GM19043 (cell line): ENCODE measurements around the gene CRYL1.

Source experiments
- ATAC-seq: cut with Tn5 transposase; IDR thresholded peaks from one replicate; pipeline ENCODE4 v1.9.1; 2021; ENCODE audit warnings: low read depth; ENCODE audit not compliant: unreplicated experiment

Gene CRYL1

DNA sequence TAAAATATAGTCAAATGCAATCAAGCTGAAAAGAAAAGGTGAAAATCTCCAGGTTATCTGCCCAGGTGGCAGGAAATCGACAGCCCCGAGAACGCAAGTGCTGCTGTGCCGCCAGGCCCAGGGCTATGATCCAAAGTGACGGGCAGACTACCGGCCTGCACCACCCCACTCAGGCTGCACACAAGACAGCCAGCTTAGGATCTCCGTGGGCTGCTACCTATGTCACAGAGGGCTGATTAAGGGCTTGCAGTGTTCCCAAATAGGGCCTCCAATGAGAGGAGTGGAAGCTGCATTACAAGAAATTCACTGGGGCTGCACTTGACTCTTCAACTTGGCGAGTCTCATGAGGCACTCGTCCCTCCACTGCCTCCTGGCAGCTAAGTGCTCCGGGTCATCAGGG, 121.8 kb downstream of the CRYL1 start:
- ATAC-seq = no peak

DNA sequence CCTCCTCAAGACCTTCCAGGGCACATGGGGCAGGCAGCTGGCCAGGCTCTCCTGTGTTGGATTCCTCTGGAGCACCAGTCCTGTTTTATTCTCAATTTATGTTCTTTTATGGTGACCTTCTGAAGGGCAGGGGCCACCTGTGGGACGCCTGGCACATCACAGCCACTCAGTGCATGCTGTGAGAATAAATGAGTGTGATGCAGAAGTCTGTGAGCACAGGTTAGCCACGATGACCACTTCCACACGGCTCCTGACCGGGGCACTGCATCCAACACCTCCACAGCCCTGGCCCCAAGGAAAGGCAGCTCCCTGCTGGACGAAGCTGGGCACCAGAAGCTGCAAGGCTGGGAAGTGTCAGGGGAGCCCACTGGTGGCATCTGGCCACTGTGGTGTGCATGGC, 122.8 kb downstream of the CRYL1 start:
- no peak for ATAC-seq

DNA sequence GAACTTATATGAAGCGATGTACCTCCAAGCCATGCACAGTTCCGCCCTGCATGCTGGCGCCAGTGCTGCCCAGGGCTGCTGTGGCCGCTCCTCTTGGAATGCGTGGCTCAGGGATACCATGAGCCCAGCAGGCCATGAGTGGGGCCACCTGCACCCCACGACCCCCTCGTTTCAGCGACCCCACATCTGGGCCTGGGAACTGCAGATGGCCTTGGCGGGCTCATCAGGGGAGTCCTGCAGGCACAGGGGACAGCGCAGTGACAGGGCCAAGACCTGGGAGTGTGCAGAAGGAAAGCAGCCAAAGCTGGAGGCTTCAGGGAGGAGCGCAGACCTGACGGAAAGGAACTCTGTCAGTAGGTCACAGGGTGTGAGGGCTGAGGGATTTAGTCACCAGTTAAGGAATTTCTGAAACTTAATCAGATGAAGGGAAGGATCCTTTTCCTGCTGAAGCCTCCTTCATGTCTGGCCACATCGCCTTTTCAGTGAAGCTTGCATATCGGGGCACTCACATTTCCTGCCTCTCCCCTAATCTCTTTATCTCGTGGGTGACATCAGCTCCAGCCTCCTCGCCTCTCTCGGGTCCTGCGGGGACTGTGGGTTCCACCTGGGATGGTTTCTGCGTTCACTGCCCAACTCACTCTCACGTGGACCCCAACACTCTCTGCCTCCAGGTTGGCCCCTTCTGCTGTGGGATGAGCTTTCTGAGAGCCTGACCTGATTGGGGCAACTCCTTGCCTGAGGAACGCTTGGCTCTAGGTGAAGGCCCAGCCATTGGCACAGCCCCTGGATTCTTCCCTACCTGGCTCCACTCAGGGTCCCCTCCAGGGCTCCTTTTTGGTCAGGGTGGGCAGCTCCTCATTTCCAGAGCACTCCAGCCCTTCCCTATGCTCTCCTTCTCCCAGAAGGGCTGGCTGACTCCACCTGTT, 123.5 kb downstream of the CRYL1 start:
- ATAC-seq = no peak

DNA sequence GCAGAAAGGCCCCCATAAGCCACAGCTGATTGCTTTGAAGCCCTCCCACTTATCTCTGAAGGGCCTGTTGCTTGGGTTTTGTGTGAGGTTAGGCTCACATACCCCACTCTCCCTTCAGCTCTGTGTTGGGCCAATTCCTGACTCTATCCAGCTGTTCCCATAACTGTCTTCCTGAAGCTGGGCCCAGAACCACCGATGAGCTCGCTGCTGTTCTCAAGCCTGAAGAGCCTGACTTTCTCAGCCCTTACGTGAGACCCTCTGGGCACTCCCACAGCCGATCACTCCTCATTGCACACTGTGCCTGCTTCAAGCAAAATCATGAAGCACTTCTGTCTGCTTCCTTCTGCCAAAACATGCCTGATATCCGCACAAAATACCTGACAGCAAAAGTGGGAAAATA, 124.1 kb downstream of the CRYL1 start:
- no peak for ATAC-seq

DNA sequence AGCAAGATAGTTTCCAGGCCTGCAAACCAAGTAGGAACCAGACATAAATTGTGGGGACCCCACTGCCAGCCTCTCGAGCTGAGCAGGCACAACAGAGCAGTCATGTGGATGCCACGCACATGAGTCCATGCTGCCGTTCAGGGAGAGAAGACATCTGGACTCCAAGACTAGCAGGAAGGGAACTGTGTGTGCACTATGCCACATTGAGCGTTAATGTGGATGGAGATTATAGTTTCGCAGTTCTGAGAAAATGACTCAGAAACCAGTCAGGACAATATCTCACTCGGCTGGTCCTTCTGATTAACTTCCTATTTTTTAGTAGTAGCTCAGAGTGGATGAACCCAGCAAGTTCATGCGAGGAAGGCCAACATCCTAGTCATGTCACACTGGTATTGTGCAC, 124.9 kb downstream of the CRYL1 start:
- no peak for ATAC-seq

DNA sequence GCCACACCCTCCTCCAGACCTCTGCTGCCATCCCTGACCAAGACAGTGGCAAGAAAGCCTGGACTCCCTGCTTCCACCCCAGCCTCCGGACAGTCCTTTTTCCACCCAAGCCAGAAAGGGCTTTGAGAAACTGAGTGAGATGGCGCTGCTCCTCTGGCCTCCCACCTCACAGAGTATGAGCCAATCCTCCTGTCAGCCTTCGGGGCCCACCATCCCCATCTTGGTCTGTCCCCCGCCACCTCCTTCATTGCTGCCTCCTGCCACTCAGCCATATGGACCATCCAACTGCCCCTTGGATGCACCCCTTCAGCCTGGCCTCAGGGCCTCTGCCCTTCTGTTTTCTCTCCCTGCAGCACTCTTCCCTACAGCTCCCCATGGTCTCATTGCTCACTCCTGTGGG, 125.7 kb downstream of the CRYL1 start:
- ATAC-seq = no peak

DNA sequence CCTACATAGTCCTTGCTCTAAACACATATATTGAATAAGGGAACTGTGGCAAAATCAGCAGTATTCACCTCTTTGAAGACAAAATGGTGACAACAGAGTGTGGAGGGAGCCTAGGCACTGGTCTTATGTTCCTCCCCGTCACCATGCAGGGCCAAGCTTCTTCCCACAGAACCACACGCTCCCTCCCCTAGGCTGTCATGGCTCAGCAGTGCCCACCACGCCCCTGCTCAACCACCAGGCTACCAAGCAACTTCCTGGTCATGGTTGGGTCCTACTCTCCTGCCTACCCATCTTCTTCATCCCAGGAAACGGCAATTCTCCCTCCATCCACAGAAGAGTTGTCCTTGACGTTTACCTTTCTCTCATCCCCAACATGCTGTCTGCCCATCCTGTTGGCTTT, 126.1 kb downstream of the CRYL1 start:
- ATAC-seq = no peak

DNA sequence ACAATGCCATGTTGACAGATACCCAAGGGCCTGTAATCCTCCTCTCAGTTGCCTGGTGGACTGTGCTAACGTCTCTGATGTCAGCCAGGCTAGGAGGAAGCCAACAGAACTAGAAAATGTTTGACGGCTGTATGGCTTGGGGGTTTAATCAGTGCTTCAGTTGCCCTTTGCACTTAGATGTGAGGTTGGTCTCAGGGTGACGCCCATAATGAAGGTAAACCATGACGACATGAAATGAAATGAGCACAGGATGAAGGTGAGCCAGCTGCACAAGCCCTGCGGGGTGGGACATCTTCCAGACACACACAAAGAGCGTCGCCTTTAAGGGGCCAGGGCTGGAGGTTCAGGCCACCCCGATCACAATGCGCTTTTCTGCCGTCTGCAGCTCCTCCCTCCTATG, 127.2 kb downstream of the CRYL1 start:
- ATAC-seq = no peak

DNA sequence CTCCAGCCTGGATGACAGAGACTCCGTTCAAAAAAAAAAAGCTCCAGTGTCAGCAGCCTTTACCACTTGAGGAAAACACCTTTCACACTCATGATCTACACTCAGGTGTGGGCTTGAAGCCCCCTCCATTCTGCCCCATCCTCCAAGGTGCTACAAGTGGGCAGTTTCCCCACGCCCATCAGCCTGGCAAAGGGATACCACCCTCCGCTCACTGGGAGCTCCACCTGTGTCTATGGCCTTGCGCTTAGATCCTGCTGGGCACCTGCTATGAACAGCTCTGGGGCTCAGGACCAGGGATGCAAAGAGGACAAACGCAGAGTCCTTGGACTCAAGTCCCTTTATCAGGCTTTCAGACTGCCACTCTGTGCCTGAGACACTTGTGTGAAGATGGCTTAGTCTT, 127.8 kb downstream of the CRYL1 start:
- no peak for ATAC-seq

DNA sequence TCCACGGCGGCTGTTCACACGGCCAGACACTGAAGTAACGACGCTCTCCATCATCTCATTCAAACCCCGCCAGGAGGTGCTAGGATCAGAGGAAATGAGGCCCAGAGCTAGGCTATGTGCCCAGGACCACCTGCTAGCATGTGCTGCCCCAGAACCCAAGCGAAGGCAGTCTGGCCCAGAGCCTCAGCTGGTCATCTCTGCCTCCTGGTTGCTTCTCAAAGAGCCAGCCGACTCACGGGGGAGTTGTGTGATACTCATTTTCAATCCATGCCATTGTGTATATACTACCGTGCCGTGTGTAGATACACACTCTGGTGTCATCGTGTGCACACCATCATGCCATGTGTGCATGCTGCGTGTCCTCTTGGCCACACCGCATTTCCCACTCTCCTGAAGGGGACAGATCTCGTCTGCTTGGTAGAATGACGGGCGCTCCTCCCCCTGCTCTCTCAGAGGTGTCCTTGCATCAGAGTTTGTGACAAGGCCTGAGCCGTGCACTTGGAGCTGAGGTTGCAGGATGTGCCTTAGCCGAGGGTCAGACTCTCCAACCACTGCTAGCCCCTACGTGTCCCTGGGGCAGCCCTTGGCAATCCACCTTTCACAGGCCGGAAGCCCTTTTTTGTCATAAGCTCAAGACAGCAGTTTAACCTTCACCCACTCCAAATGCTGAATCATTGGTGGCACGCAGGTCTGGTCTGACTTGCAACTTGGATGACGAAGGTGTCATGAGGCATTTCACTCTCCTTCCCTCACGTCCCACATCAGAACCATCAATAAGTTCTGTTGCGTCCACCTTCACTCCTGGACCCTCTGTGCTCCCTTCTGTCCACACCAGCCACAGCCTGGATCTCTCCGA, 130.4 kb downstream of the CRYL1 start:
- no peak for ATAC-seq

DNA sequence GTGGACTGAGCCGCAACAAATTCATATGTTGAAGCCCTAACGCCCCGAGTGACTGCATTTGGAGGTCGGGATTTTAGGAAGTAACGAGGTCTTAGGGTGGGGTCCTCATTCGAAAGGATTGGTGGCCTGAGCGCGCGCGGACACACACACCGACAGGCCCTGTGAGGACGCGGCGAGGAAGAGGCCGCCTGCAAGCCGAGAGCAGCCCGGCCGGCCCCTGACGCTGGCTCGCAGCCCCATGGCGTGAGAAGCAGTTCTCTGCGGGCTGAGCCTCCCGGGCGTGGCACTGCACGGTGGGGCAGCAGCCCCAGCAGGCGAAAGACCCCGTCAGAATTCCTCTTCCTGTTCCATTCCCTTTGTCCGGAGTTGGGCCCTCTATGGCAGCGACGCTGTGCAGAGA, 131.2 kb downstream of the CRYL1 start:
- no peak for ATAC-seq

DNA sequence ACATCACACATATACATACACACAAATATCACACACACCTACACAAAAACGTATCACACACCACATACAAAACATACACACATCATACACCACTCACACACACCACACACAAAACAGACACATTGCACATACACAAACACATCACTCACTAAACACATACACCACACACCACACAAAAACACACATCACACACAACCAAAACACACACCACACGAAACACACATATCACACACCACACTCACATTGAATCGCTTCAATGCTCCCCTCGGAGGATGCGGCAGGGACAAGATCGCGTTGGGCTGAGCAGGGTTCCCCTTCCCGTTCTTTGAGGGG, 131.5 kb downstream of the CRYL1 start:
- no peak for ATAC-seq

DNA sequence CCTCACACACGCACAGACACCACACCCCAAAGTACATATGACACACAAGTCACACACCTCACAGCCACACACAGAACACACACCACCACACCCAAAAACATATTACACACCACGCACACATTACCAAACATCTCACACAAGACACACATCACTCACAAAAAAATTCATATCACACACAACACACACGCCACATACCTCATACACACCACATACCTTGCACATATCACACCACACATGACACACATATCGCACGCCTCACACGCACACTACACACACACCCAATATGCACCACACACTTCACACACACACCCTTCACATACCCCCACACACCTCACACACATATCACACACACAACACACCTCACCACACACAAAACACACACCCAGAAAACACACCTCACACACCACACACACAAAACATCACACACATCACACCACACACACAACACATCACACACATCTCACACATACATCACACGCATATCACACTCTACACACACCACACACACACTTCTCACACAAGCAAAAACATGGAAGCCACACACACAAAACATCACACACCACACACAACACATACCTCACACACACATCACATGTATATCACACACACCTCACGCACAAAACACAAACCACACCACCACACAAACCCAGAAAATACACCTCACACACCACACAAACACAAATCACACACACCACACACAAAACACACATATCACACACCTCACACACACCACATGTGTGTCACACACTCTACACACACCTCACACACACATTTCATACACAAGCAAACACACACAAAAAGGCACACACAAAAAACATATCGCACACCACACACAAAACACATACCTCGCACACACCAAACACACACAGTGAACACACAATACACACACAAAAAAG, 132.1 kb downstream of the CRYL1 start:
- ATAC-seq = no peak

DNA sequence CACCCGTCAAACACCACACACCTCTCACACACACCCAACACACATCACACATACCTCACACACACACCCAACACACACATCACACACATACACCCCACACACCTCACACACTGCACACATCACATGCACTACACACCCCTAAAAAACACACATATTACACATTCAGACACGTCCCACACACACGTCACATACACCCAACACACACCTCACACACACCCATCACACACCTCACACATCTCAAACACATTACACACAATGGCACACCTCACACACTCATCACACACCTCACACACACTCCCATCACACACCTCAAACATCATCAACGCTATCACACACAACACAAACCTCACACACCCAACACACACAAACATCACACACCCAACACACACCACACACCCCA, 133.1 kb downstream of the CRYL1 start:
- ATAC-seq = no peak

DNA sequence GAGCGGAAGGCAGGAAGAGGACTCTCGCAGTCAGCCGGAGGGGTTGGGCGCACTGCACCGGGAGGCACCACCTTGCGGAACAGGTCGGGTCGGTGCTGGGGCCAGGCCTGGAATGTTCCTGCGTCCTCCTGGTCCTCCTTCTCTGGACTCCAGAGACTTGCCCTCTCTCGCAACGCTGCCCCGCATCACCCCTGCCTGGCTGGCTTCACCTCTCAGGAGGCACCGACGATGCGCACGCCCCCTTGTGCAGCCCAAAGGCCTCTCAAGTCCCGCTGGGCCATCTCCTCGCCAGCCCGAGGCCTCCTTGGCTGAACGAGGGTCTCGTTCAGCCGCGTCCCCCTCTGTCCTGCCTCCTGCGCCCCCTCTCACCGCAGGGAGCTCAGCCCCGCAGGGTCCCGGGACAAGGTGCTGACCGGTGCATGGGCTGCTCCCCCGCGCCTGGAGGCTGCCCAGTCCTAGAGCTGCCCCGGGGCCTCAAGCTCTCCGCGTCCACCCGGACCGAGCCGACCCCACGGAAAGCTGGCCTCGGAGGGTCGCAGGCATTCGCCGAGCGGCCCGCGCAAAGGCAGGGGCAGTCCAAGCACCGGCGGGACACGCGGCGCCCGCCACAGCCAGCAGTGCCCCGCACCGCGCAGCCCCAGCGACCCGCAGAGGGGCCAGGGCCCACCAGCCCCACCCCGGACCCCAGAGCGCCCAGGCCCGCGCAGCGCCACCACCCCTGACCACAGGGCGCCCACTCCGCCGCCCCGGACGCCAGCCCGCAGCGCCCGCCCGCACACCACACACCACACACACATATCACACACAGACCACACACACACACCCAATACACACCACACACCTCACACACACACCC, 133.8 kb downstream of the CRYL1 start:
- ATAC-seq = no peak

DNA sequence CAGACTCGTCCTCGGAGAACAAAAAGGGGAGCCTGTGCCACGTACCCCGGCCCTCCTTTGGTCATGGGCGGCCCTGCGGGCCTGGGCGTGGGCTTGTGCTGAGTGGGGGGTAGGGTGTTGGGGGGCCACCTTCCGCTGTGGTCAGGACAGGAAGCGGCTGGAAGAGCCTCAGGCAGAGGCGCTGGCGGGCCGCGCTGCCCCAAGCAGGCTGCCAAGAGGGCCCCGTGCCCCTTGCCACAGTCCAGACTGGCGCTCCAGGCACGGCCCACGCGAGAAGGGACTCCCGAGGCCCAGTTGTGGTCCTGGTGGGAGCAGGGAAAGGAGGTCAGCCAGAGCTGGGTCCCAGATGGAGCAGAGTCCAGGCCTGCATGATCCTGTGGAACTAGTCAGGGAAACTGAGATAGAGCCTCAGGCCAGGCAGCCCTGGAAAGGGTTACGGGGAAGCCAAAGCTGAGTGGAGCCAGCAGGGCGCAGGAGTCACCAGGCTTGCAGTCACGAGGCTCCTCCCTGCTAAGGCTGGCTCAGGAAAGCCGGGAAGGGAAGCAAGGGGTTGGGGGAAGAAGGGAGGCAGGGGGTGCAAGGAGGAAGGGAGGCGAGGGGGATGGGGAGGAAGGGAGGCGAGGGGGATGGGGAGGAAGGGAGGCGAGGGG, 135.0 kb downstream of the CRYL1 start:
- no peak for ATAC-seq

DNA sequence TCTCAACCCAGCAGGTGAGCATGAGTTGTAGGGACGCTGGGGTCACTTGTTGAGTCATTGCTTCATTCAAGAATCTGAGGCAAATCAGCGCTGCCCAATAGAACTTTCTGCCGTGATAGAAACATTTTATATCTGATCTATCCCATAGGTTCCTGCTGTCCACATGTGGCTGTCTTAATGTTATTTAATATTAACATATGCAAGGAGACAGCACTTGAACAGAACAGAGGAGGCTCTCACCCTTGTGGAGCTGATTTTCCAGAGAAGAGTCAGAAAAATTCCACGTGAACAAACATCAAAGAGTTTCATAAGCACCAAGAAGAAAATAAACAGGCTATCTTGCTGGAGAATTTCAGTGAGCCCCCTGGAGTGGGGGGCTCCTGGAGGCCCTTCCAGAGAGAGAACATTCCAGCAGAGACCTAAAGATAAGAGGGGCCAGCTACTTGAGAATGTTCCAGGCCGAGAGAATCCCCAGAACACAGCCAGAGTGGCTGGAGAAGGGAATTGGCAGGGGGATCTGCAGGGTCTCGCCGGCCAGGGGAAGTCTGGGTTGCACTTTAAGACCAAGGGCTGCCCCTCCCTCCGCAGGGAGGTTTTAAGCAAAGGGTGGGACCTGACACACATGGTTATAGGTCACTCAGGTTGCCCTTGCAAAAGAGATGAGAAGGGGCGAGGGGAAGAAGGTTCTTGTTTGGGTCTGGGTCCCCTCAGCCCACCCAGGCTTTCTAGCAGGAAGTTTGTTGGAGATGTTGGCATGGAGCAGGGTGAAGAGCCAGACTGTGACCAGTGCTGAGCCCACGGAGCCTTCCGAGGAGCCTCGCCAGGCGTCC, 135.7 kb downstream of the CRYL1 start:
- ATAC-seq = no peak

DNA sequence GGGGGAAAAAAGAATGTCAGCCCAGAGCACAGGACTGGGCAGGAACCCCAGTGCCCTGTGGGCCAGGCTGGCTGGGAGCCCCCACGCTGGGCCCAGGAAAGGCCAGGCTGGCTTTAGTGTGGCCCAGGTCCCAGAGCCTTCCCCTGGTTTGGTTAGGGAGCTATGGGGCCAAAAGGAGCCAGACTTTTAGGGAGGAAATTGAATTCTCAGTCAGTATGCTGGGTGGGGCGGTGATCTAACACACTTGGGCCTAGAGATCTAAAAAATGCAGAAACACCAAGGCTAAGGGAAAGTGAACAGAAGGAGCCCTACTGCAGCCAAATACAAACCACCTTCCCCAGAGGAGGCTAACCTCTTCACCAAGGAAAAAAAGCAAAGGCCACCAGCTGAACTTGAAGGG, 137.5 kb downstream of the CRYL1 start:
- ATAC-seq = no peak
